Measurements from ENCODE around the gene ADCY9.

Gene ADCY9

GRCh38 chr16:3993052-3993785 lies 123.0 kb downstream of the ADCY9 start:
- DNase-seq (ENCODE audit: low spot score) (no peak), ATAC-seq (ENCODE audit: low read depth) (no peak)
- Histone ChIP-seq H3K9me3 (ENCODE audit: severe bottlenecking) (no peaks in the 10 kb centered on the region), H3K27ac (ENCODE audit: poor library complexity, severe bottlenecking) (no peak overlapping the region), H3K4me3 (ENCODE audit: severe bottlenecking) (no peak overlapping the region), H3K27me3 (ENCODE audit: insufficient read depth, poor library complexity, severe bottlenecking) (no peaks in the 10 kb centered on the region), H3K36me3 (ENCODE audit: low read depth) (no peaks in the 10 kb centered on the region), H3K4me1 (ENCODE audit: insufficient read depth, poor library complexity, severe bottlenecking) (no peaks in the 10 kb centered on the region)
- no peak for TF ChIP-seq CTCF (IDR thresholded peaks at IDR 0.05; ENCODE audit: poor library complexity, severe bottlenecking)

DNA sequence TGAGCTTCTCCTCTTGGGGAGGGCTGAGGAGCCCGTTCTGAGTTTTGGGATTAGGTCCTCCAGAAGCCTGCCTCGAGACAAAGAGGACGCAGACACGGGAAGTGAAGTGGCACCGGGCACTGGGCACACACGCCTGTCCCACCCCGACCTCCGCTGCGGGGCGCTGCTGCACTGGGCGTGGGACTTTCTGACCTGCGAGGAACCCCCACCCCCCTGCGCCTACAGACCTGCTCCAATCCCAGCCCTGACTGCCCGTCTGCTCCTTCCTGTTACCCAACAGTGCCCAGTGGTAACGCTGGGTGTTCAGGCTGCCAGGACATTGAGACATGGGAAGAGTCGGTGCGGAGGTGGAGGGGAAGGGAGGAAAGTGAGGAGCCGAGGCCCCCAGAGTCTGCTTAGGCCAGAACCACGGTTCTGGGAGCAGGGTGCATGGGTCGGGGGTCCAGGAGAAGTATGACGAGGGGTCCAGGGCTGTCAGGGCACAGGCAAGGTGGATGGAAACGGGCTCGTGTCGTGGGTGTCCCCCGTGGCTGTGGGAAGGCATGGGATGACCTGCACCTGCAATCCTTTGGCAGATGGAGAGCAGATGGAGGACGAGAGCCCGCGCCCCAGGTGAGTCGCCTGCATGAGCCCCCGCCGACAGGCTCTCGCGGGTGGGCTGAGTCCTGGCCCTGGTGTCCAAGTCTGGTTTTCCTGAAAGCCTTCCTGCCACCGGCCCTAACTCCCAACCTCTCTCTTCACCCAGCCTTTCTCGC lies 123.8 kb downstream of the ADCY9 start:
- no peak for DNase-seq (ENCODE audit: low spot score)
- TF ChIP-seq CTCF (IDR thresholded peaks at IDR 0.05; ENCODE audit: poor library complexity, severe bottlenecking) = no peak
- Histone ChIP-seq H3K27me3 (ENCODE audit: insufficient read depth, poor library complexity, severe bottlenecking) (no peaks in the 10 kb centered on the region), H3K4me1 (ENCODE audit: insufficient read depth, poor library complexity, severe bottlenecking) (no peaks in the 10 kb centered on the region), H3K27ac (ENCODE audit: poor library complexity, severe bottlenecking) (no peak overlapping the region), H3K36me3 (ENCODE audit: low read depth) (no peaks in the 10 kb centered on the region), H3K4me3 (ENCODE audit: severe bottlenecking) (no peak overlapping the region), H3K9me3 (ENCODE audit: severe bottlenecking) (no peaks in the 10 kb centered on the region)
- ATAC-seq (ENCODE audit: low read depth) = no peak

- TF ChIP-seq CTCF (IDR thresholded peaks at IDR 0.05; ENCODE audit: poor library complexity, severe bottlenecking) = no peak
- H3K27ac ChIP-seq (ENCODE audit: poor library complexity, severe bottlenecking) = no peak overlapping the region
- no peaks in the 10 kb centered on the region for H3K4me1 ChIP-seq (ENCODE audit: insufficient read depth, poor library complexity, severe bottlenecking)
- no peaks in the 10 kb centered on the region for H3K36me3 ChIP-seq (ENCODE audit: low read depth)
- DNase-seq (ENCODE audit: low spot score) (no peak), ATAC-seq (ENCODE audit: low read depth) (no peak)
- no peaks in the 10 kb centered on the region for H3K27me3 ChIP-seq (ENCODE audit: insufficient read depth, poor library complexity, severe bottlenecking)
- no peak overlapping the region for H3K4me3 ChIP-seq (ENCODE audit: severe bottlenecking)
- no peaks in the 10 kb centered on the region for H3K9me3 ChIP-seq (ENCODE audit: severe bottlenecking)
These were observed 127.4 kb downstream of the ADCY9 start for GRCh38 chr16:3988824-3989223.

DNA sequence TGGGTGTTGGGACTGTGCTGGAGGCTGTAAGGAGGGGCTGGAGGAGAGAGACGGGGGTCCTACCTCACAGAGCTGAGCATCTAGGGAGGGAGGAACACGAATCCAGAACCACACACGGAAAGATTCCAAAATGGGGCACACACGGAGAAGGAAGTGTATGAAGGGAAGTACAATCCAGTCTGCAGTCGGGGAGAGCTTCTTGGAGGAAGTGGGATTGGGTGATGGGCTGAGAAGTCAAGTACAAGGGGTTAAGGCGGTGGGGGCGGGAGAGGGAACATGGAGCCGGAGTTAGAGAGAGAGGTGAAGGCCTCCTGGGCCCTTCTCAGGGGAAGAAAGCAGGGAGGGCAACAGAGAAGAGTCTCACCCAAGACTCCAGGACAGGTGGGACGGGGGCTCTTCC lies 128.2 kb downstream of the ADCY9 start:
- Histone ChIP-seq H3K4me1 (ENCODE audit: insufficient read depth, poor library complexity, severe bottlenecking) (no peaks in the 10 kb centered on the region), H3K9me3 (ENCODE audit: severe bottlenecking) (no peaks in the 10 kb centered on the region), H3K4me3 (ENCODE audit: severe bottlenecking) (no peak overlapping the region), H3K27ac (ENCODE audit: poor library complexity, severe bottlenecking) (no peak overlapping the region), H3K36me3 (ENCODE audit: low read depth) (no peaks in the 10 kb centered on the region), H3K27me3 (ENCODE audit: insufficient read depth, poor library complexity, severe bottlenecking) (no peaks in the 10 kb centered on the region)
- no peak for TF ChIP-seq CTCF (IDR thresholded peaks at IDR 0.05; ENCODE audit: poor library complexity, severe bottlenecking)
- no peak for ATAC-seq (ENCODE audit: low read depth)
- DNase-seq (ENCODE audit: low spot score) = no peak

GRCh38 chr16:3987231-3987630 lies 129.0 kb downstream of the ADCY9 start:
- no peak for ATAC-seq (ENCODE audit: low read depth)
- Histone ChIP-seq H3K36me3 (ENCODE audit: low read depth) (0 out of 2 replicates have a peak, but pooled peaks cover 5% of the 10 kb centered on the region), H3K4me1 (ENCODE audit: insufficient read depth, poor library complexity, severe bottlenecking) (no peaks in the 10 kb centered on the region), H3K27me3 (ENCODE audit: insufficient read depth, poor library complexity, severe bottlenecking) (no peaks in the 10 kb centered on the region), H3K9me3 (ENCODE audit: severe bottlenecking) (no peaks in the 10 kb centered on the region), H3K4me3 (ENCODE audit: severe bottlenecking) (no peak overlapping the region), H3K27ac (ENCODE audit: poor library complexity, severe bottlenecking) (no peak overlapping the region)
- TF ChIP-seq CTCF (IDR thresholded peaks at IDR 0.05; ENCODE audit: poor library complexity, severe bottlenecking) = no peak
- no peak for DNase-seq (ENCODE audit: low spot score)
